Measurements from ENCODE around the gene ANGPTL2.

- TF ChIP-seq POLR2AphosphoS5 (IDR thresholded peaks at IDR 0.05; ENCODE audit: low read depth, low read length) (no peak), TAF1 (IDR thresholded peaks at IDR 0.05; ENCODE audit: low read depth, low read length) (no peak), POLR2A (IDR thresholded peaks at IDR 0.05; ENCODE audit: low read depth, low read length) (no peak), PAX5 (IDR thresholded peaks at IDR 0.05; ENCODE audit: insufficient read depth, low read length, severe bottlenecking) (no peak), SPI1 (IDR thresholded peaks at IDR 0.05; ENCODE audit: low read depth, low read length) (no peak), POU2F2 (IDR thresholded peaks at IDR 0.05; ENCODE audit: low read depth, low read length) (no peak)
Observed at GRCh38 chr9:127059030-127059429, 63.4 kb downstream of the ANGPTL2 start.
